K562 (cell line): Measurements from ENCODE around the gene STX1A. TPM values are rescaled to one million over a fixed set of nuclear protein-coding genes. Genes with fewer than 3 reads are reported as not detected.

Experiments
- ATAC-seq: fragments of 200-7000 bp; cut with Tn5 transposase; 3 replicates; pipeline ENCODE4 v1.9.1; 2020; ENCODE audit warnings: moderate library complexity
- BruUV-seq: library from RNA; stranded (reverse); fragments of 400-500 nt; replicated peaks from 2 replicates; lab custom pipeline; 2021; lab: Mats Ljungman, UMichigan
- CTCF ChIA-PET: fragments of 300-600 bp; formaldehyde crosslinking; extraction: SDS; loops from one replicate; lab custom pipeline; 2021; ENCODE audit warnings: low intra/inter-chr PET ratio; lab: Yijun Ruan, JAX
- POLR2A ChIA-PET: fragments of 300-600, 350-650 bp; sonication (Branson Sonifier 250); formaldehyde crosslinking; extraction: SDS; loops from one replicate; lab custom pipeline; 2021; ENCODE audit warnings: antibody characterized with exemption, inconsistent platforms; lab: Yijun Ruan, JAX
- DNase-seq, 4 experiments: peaks; one replicate each; pipeline versions ENCODE4 v3.0.0 to v3.0.0-alpha.2; 2011 to 2018; ENCODE audit warnings: low spot score in 3 of 4, mixed read lengths in 3 of 4; ENCODE audit errors: extremely low read depth in 1 of 4
- FAIRE-seq: peaks from 2 replicates; lab custom pipeline; 2011; peaks lifted over from hg19 to GRCh38; lab: Jason Lieb, UNC
- H2AFZ ChIP-seq: 2 replicates; pipeline ENCODE4 v1.6.0; 2011; ENCODE audit warnings: low read depth, low read length, control low read depth, inconsistent platforms
- H3K27ac ChIP-seq: fragments of 200-600 bp; 3 replicates; pipeline ENCODE4 v1.8.0; 2011; ENCODE audit warnings: low read depth, mild to moderate bottlenecking, control low read depth, inconsistent platforms, low read length, moderate library complexity, mixed read lengths; ENCODE audit errors: extremely low read depth
- H3K27me3 ChIP-seq, 2 experiments: fragments of 300-600 bp in 1 of 2; 2 replicates in 1 of 2; 3 replicates in 1 of 2; pipeline versions ENCODE4 v1.6.0 to v1.8.0; 2011; ENCODE audit warnings: inconsistent platforms in 2 of 2, low read length in 2 of 2, mild to moderate bottlenecking in 1 of 2, mixed read lengths in 1 of 2, moderate library complexity in 1 of 2; ENCODE audit not compliant: control insufficient read depth in 2 of 2, insufficient read depth in 2 of 2
- H3K36me3 ChIP-seq: fragments of 300-600 bp; 3 replicates; pipeline ENCODE4 v1.8.0; 2011; ENCODE audit warnings: mild to moderate bottlenecking, low read length, inconsistent platforms; ENCODE audit not compliant: control insufficient read depth, insufficient read depth
- H3K4me1 ChIP-seq, 2 experiments: fragments of 200-600 bp in 1 of 2; replicated peaks in 1 of 2; 2 replicates in 1 of 2; 3 replicates in 1 of 2; pipeline versions ENCODE4 v1.5.1 to v1.8.0; 2011; ENCODE audit warnings: inconsistent platforms in 2 of 2, low read length in 2 of 2, mild to moderate bottlenecking in 1 of 2, mixed read lengths in 1 of 2, moderate library complexity in 1 of 2; ENCODE audit not compliant: control insufficient read depth in 2 of 2, insufficient read depth in 2 of 2
- H3K4me2 ChIP-seq: 2 replicates; pipeline ENCODE4 v1.6.1; 2011; ENCODE audit warnings: low read length, control low read depth, inconsistent platforms, mixed read lengths; ENCODE audit not compliant: insufficient read depth
- H3K4me3 ChIP-seq: fragments of 200-600 bp; sonication (generic), shearing (Covaris generic); 2 replicates; pipeline ENCODE4 v1.5.1; 2016; ENCODE audit warnings: control low read depth, inconsistent platforms
- H3K79me2 ChIP-seq: fragments of 200-600 bp; 3 replicates; pipeline ENCODE4 v1.8.0; 2011; ENCODE audit warnings: low read length, inconsistent platforms; ENCODE audit not compliant: control insufficient read depth, insufficient read depth
- H3K9ac ChIP-seq, 2 experiments: 2 replicates each; pipeline versions ENCODE4 v1.6.0 to v1.6.1; 2011; ENCODE audit warnings: low read depth in 2 of 2, low read length in 2 of 2, control low read depth in 1 of 2, inconsistent platforms in 1 of 2, mild to moderate bottlenecking in 1 of 2, mixed read lengths in 1 of 2; ENCODE audit not compliant: insufficient read depth in 1 of 2
- H3K9me1 ChIP-seq: one replicate; pipeline ENCODE4 v1.6.0; 2011; ENCODE audit warnings: inconsistent platforms, mild to moderate bottlenecking, low read length, moderate library complexity; ENCODE audit not compliant: control insufficient read depth, insufficient read depth
- H3K9me3 ChIP-seq: replicated peaks from 2 replicates; pipeline ENCODE4 v1.5.1; 2011; ENCODE audit warnings: low read depth, low read length, inconsistent platforms; ENCODE audit not compliant: control insufficient read depth, insufficient read depth
- H4K20me1 ChIP-seq: replicated peaks from 2 replicates; pipeline ENCODE4 v1.6.1; 2011; ENCODE audit warnings: low read length, inconsistent platforms, mixed read lengths; ENCODE audit not compliant: control insufficient read depth, insufficient read depth
- BCOR ChIP-seq: fragments of 450-650 bp; IDR thresholded peaks from 2 replicates; pipeline ENCODE4 v1.6.1; 2016
- CEBPG ChIP-seq, 3 experiments: fragments of 200-800 bp in 1 of 3; sonication (Bioruptor generic) in 1 of 3; sonication (generic) in 1 of 3; formaldehyde crosslinking in 1 of 3; IDR thresholded peaks in 2 of 3; conservative IDR thresholded peaks in 1 of 3; 2 replicates each; pipeline versions ENCODE4 v1.6.1 to v1.8.0; 2016 to 2022; ENCODE audit warnings: missing compliant biosample characterization in 2 of 3, missing genetic modification characterization in 2 of 3, mild to moderate bottlenecking in 1 of 3, missing genetic modification reagents in 1 of 3
- ETV5 ChIP-seq: sonication (generic); formaldehyde crosslinking; IDR thresholded peaks from 2 replicates; pipeline ENCODE4 v1.4.0; 2020; ENCODE audit warnings: low read depth, mild to moderate bottlenecking, missing genetic modification reagents
- HIVEP1 ChIP-seq: fragments of 250-450 bp; sonication (Bioruptor Pico); IDR thresholded peaks from 2 replicates; pipeline ENCODE4 v1.4.0; 2020; ENCODE audit warnings: mild to moderate bottlenecking
- HNRNPK ChIP-seq: fragments of 200-400 bp; formaldehyde crosslinking; IDR thresholded peaks from one replicate; pipeline ENCODE4 v1.6.1; 2018; ENCODE audit warnings: mild to moderate bottlenecking, low read depth, low read length; ENCODE audit not compliant: poor library complexity, severe bottlenecking
- MEF2D ChIP-seq: conservative IDR thresholded peaks from 2 replicates; pipeline ENCODE4 v1.6.1; 2016; ENCODE audit warnings: low read depth, missing genetic modification characterization, missing compliant biosample characterization
- RBM25 ChIP-seq: fragments of 200-400 bp; formaldehyde crosslinking; IDR thresholded peaks from 2 replicates; pipeline ENCODE4 v1.6.1; 2018; ENCODE audit warnings: low read length, low read depth, moderate library complexity; ENCODE audit not compliant: severe bottlenecking
- ZNF121 ChIP-seq: sonication (generic); formaldehyde crosslinking; conservative IDR thresholded peaks from 2 replicates; pipeline ENCODE4 v1.8.0; 2022; ENCODE audit warnings: missing genetic modification reagents
- ZNF217 ChIP-seq: sonication (generic); formaldehyde crosslinking; IDR thresholded peaks from 2 replicates; pipeline ENCODE4 v1.8.0; 2022; ENCODE audit warnings: mild to moderate bottlenecking, missing genetic modification reagents
- WGBS: fragments of 100-300 bp; shearing (Covaris generic); methylation state at CpG from one replicate; pipeline ENCODE4 v1.1.6; 2016; ENCODE audit warnings: low coverage, mixed read lengths; ENCODE audit not compliant: insufficient coverage; ENCODE audit errors: missing lambda C conversion rate; 5-methylcytosine and 5-hydroxymethylcytosine counted together
- in situ Hi-C: fragments of 300-500 bp; cut with MboI; formaldehyde crosslinking; loops from 4 replicates; pipeline ENCODE4 v1.15.0; 2018; ENCODE audit warnings: inconsistent platforms, mixed read lengths
- intact Hi-C: fragments of 100-400 bp; cut with micrococcal nuclease; formaldehyde crosslinking; loops from 2 replicates; pipeline ENCODE4 v1.14.2; 2022
- polyA plus RNA-seq, 8 experiments: library from polyadenylated mRNA; depleted of rRNA in 4 of 8; stranded (reverse) in 5 of 8; unstranded in 3 of 8; fragments of >200 nt; fragmentation: Nextera tagmentation in 2 of 8; fragmentation: Illumina TruSeq in 1 of 8; extraction: Ambion mirVana in 2 of 8; extraction: Trizol in 1 of 8; gene quantifications; 2 replicates each; pipeline versions ENCODE4 v1.2.1 to v1.2.3, GENCODE V29; 2011 to 2014; ENCODE audit warnings: inconsistent platforms in 1 of 8, missing spikeins in 1 of 8
- total RNA-seq, 7 experiments: library from RNA; depleted of rRNA in 6 of 7; stranded (reverse); fragments of >200 nt in 6 of 7; fragmentation: Illumina TruSeq in 2 of 7; extraction: Trizol in 2 of 7; gene quantifications; 2 replicates each; pipeline versions ENCODE4 v1.2.1 to v1.2.3, GENCODE V29; 2011 to 2021; ENCODE audit warnings: low replicate concordance in 1 of 7
- TF ChIP-seq, protein P1 (sequence below), 2 experiments: fragments of 450-650 bp in 1 of 2; sonication (generic) in 1 of 2; formaldehyde crosslinking; conservative IDR thresholded peaks; 2 replicates each; pipeline versions ENCODE4 v1.4.0 to v1.8.1; 2020 to 2022; ENCODE audit warnings: mild to moderate bottlenecking in 1 of 2, missing genetic modification reagents in 1 of 2

STX1A gene
- total and polyA plus RNA-seq, 9 of the 15 experiments (the other 6 are each of a cell fraction or from before 2014, with no cell fraction given): 0.04 to 15.1 (median 6.3) TPM

GRCh38 chr7:73723813-73724212, 4.3 kb upstream of the STX1A start:
- Histone ChIP-seq H3K9me1 (no peaks in the 10 kb centered on the region), H3K27me3 (no peaks in the 10 kb centered on the region), H3K4me2 (no peak overlapping the region), H3K79me2 (peaks cover 4% of the 10 kb centered on the region; the same call in 2 of the 3 replicates), H3K4me3 (no peak overlapping the region), H3K4me1 (peaks cover 8 to 20% of the 10 kb centered on the region in 2 experiments), H2AFZ (no peak overlapping the region), H4K20me1 (peaks cover 3% of the 10 kb centered on the region; the same call in 1 of the 2 replicates), H3K9ac (no peak overlapping the region), H3K9me3 (no peaks in the 10 kb centered on the region), H3K36me3 (no peaks in the 10 kb centered on the region), H3K27ac (no peak overlapping the region)
- TF ChIP-seq ZNF121 (CRISPR knock-in tag): 0 out of 2 replicates have a peak, but pooled peaks have one; percentile 14
- TF ChIP-seq, protein P1, sequence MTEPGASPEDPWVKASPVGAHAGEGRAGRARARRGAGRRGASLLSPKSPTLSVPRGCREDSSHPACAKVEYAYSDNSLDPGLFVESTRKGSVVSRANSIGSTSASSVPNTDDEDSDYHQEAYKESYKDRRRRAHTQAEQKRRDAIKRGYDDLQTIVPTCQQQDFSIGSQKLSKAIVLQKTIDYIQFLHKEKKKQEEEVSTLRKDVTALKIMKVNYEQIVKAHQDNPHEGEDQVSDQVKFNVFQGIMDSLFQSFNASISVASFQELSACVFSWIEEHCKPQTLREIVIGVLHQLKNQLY (CRISPR knock-in tag; conservative IDR thresholded peaks at IDR 0.05): no peak
- no peak for TF ChIP-seq ZNF217
- no peak for TF ChIP-seq CEBPG (CRISPR knock-in tag; IDR thresholded peaks at IDR 0.05)
- TF ChIP-seq CEBPG (tag; conservative IDR thresholded peaks at IDR 0.05 in 1 of 2, IDR thresholded peaks at IDR 0.05 in 1 of 2): no peak
- no peak for TF ChIP-seq HIVEP1 (CRISPR knock-in tag)
- TF ChIP-seq MEF2D (tag): no peak
- no peak for TF ChIP-seq ETV5 (CRISPR knock-in tag)
- 0 out of 2 replicates have a peak, but pooled peaks have one; percentile 7 for TF ChIP-seq BCOR
- no peak for TF ChIP-seq HNRNPK
- TF ChIP-seq RBM25: peak; percentile 63
- no peak for FAIRE-seq
- CTCF ChIA-PET: interaction anchor here (0.7 kb wide), 1 partner anchor 403 kb away, joined by 3 read pairs; no protein-coding TSS in a partner anchor
- intact Hi-C loops (no loop called here), in situ Hi-C loops (no loop called here)
- DNase-seq: no peak
- WGBS: 22% methylated on average over 3 of the region's 3 CpGs
- ATAC-seq: no peak
- no TSS peak for BruUV-seq
- POLR2A ChIA-PET: no interaction called here
